Stimulated activated naive CD4-positive, alpha-beta T cell (primary cell): ENCODE results near the gene CGA.
"Not testable (repeated sequence)": the region's sequence is repeated elsewhere in the genome, so short reads cannot be mapped to it uniquely, and the experiment has no call there.

Source experiments
- DNase-seq, 6 experiments: peaks; one replicate each; lab custom pipeline; 2025; lab: John Stamatoyannopoulos, UW

Gene CGA

GRCh38 chr6:87095087-87095509 lies at the start of gene CGA:
Gene CGA (minus strand): TSS chr6:87095106. CDS start chr6:87088200, 6,906 bp downstream.
- DNase-seq = no peak

DNA sequence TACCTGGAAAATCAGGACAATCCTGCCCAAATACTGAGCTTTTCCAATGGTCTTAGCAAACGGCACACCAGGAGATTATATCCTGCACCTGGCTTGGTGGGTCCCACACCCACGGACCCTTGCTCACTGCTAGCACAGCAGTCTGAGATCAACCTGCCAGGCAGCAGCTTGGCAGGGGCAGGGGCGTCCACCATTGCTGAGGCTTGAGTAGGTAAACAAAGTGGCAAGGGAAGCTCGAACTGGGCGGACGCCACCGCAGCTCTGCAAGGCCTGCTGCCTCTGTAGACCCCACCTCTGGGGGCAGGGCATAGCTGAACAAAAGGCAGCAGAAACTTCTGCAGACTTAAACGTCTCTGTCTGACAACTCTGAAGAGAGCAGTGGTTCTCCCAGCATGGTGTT lies 45.0 kb upstream of the CGA start:
- not testable (repeated sequence) for DNase-seq

DNA sequence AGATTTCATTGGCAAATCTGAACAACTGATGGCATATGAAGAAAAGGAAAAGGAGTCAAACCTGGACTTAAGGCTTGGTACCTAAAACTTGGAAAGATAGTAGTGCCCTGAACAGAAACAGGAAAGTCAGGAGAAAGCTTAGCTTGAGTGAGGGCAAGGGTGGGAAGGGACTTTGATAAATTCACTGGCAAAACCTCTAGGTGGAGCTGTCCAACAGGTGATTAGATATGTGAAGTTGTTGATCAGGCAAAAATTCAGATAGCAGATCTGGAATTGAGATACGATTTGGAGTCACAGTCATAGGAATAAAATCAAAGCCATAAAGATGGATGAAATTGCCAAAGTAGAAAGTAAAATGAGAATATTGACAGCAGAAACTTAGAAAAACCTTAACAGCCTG lies 44.3 kb upstream of the CGA start:
- DNase-seq = peak in 5 of 6 experiments; percentile 18 to 71 (median 42)

- no peak for DNase-seq
Measured at GRCh38 chr6:87136963-87137362, 42.1 kb upstream of the CGA start.

GRCh38 chr6:87127737-87128136 lies 32.8 kb upstream of the CGA start:
- DNase-seq = no peak

DNA sequence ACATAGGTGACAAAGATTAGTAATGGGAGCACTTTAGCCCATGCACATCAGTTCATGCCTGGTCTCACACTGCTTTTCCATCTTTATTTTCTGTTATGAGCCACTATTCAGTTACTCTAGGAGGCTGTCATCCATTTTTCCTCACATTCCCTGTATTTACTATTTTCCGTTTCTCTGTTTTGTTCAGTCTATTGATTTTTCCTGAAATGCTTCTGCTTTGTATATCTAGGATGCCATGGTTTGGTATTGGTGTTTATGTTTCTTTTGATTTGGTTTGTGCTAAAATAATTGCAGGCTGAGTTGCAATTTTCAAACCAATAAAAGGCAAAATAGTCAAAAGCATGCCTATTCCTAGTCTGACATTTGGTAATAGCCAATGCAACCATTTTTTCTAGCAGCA lies 31.6 kb upstream of the CGA start:
- no peak for DNase-seq

- DNase-seq = no peak
Measured at GRCh38 chr6:87124074-87124473, 29.2 kb upstream of the CGA start.

- no peak for DNase-seq
Measured at GRCh38 chr6:87122477-87122876, 27.6 kb upstream of the CGA start.

DNA sequence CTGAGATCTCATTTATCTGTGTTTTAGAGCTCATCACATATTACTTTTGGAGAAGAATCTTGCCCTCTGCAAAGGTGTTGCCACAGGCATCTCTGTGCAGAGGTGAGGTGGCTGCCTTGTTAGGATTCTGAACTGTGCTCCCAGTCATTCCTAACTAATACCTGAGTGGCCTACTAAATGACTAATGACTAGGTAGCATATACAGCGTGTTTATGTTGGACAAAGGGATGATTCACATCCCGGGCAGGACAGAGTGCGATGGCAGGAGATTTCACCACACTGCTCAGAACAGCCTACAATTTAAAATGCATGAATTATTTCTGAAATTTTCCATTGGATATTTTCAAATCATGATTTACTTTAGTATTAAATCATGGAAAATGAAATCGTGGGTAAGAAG lies 23.1 kb upstream of the CGA start:
- no peak for DNase-seq

DNA sequence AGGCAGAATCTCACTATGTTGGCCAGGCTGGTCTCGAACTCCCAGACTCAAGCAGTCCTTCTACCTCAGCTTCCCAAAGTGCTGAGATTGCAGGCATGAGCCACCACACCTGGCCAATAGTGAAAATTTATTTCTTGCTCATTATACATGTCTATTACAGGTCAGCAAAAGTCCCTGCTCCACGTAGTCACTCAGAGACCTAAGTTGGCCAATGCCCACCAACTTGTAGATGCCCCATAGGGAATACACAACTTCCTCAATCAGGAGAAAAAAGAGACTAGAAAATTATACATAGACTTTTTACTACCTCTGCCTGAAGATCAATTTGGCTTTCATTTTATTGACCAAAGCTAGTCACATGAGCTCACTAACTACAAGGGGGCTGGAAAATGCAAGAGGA lies 22.0 kb upstream of the CGA start:
- no peak for DNase-seq

GRCh38 chr6:87115402-87116135 lies 20.7 kb upstream of the CGA start:
- no peak for DNase-seq

GRCh38 chr6:87110636-87111035 lies 15.7 kb upstream of the CGA start:
- DNase-seq = no peak

- DNase-seq = no peak
Measured at GRCh38 chr6:87105823-87106222, 10.9 kb upstream of the CGA start.

- DNase-seq = no peak
Measured at GRCh38 chr6:87104667-87105066, 9.8 kb upstream of the CGA start.

- DNase-seq = no peak
Measured at GRCh38 chr6:87103977-87104601, 9.2 kb upstream of the CGA start.

GRCh38 chr6:87102151-87102621 lies 7.3 kb upstream of the CGA start:
- no peak for DNase-seq

- DNase-seq = no peak
Measured at GRCh38 chr6:87101067-87101466, 6.2 kb upstream of the CGA start.

GRCh38 chr6:87100216-87100615 lies 5.3 kb upstream of the CGA start:
- no peak for DNase-seq

DNA sequence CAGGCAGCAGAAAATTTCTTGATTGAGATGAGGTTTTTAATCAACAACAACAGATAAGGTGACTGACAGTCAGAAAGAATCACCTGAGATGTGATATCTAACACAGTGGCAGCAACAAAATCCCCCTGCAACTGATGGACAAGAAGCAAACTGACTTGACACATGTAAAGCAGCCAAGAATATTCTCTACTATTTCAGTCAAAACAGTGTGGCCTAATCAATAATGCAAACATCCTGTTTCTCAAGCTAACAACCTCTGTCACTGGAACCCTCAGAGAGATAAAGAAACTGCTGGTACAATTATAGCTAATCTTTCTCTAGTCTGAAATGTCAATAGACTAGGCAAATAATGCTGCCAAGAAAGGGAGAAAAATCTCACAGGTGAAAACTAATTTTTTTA lies 4.6 kb upstream of the CGA start:
- DNase-seq = no peak

- no peak for DNase-seq
Measured at GRCh38 chr6:87094576-87094975, 330 bp downstream of the CGA start.

DNA sequence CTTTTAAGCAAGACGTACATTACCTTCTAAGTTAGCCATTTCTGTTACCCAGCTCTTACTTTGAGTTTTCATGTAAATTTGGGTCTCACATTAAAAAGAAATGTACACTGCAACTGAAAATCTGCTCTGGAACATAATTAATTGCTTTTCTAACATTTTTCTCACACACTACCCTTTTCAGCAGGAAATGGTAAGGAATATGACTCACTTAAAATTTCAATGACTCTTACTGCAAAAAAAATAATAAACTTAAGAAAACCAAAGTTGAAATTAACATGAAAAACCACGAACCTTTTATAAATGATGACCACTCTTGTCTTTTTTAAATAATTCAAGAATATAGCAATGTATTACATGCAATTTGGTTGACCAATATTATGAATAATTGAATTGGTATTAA lies 1.3 kb downstream of the CGA start:
- DNase-seq = no peak

GRCh38 chr6:87093199-87093598 lies 1.7 kb downstream of the CGA start:
- no peak for DNase-seq

GRCh38 chr6:87092435-87092834 lies 2.5 kb downstream of the CGA start:
- DNase-seq = no peak

DNA sequence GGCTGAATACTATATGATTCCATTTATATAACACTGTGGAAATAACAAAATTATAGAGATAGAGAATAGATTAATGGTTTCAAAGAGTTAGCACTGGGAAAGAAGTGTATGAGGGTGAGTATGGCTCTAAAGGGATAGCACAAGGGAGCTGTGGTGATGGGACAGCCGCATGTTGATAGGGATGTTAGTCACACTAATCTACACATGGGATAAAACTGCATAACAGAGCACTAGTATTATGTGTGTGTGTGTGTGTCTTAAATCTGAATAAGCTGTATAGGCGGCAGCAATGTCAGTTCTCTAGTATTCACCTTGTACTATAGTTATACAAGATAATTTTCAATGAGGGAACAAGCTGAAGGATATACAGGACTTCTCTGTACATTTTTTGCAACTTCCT lies 5.8 kb downstream of the CGA start:
- no peak for DNase-seq
